GM18502 (cell line): ENCODE measurements around the gene LRP8.

Experiments used
- ATAC-seq: cut with Tn5 transposase; IDR thresholded peaks from one replicate; pipeline ENCODE4 v1.9.1; 2021; ENCODE audit warnings: mild to moderate bottlenecking; ENCODE audit not compliant: unreplicated experiment, poor library complexity

The LRP8 gene

DNA sequence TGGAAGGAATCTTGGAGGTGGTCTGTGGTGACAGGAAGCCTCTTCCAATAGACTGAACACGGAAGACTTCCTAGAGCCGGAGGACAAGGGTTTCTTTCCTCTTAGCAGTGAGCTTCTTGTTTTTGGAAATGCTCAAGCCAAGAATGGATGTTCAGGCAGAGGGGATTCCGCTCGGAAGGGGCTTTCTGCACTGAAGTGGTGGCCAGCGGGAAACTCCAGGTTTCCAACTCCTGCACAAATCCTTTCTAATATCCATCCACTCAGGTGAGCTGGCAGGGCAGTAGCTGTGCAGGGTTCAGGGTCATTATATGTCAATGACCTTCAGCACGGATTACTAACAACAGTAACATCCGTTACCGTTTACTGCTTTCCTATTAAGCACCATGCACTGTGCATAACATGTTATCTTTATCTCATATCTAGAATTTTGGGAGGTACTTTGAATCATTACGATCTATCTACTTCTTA lies 131.8 kb downstream of the LRP8 start:
- peak; percentile 22 for ATAC-seq

DNA sequence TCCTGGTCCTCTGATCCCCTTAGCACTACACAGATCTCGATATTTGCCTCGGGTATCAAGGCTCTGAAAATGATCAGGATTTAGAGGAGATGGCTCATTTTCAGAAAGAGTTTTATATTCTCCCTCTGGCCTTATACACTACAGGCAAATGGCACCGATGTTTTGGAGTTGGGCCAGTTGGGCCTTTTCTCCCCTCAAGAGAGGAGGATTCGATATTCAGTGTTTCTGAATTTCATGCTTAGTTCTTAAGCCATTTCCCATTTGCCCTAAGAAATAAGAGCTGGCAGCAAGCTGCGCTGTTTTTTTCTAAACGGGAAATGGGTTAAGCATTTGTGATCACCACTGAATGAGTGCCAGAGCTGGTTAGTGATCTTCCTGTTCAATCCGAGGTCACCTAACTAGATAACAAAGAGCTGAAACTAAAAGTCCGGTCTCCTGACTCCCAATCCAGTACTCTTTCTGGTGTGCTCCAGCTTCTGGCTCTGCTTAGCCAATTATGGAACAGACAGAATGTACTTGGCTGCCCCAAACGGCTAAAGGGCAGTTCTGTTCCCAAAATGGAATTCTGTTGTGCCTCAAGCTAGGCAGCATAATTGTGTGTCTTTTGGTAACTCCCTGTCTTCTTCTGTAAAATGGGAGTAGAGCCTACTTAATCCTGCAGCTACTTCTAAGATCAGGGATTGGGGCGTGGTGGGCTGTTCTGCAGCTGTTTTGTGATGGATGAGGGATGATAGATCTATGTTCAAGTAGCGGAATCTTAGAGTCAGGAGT lies 132.4 kb downstream of the LRP8 start:
- no peak for ATAC-seq
